Adrenal gland (tissue), 12 donors: Measurements from ENCODE around the gene TES. TPM values are rescaled to one million over a fixed set of nuclear protein-coding genes. Genes with fewer than 3 reads are reported as not detected.

Experiments used
- DNase-seq, 7 donors: peaks; one replicate each; pipeline ENCODE4 v3.0.0-alpha.2; 2019 to 2020
- H3K27ac ChIP-seq, 5 donors: fragments of 200-600 bp; sonication (generic) in 4 of 5; 1 replicate in 3 of 5; 2 replicates in 2 of 5; pipeline versions ENCODE4 v1.5.1 to v1.8.0; 2016 to 2020; ENCODE audit warnings: mild to moderate bottlenecking in 1 of 5
- H3K27me3 ChIP-seq: fragments of 200-600 bp; 2 replicates; pipeline ENCODE4 v1.8.0; 2021
- H3K36me3 ChIP-seq, 2 donors: fragments of 200-600 bp; replicated peaks in 1 of 2; 1 replicate in 1 of 2; 2 replicates in 1 of 2; pipeline versions ENCODE4 v1.5.1 to v1.8.0; 2018 to 2022
- H3K4me1 ChIP-seq, 2 donors: fragments of 200-600 bp; replicated peaks in 1 of 2; 1 replicate in 1 of 2; 2 replicates in 1 of 2; pipeline versions ENCODE4 v1.5.1 to v1.8.0; 2018 to 2021
- H3K4me3 ChIP-seq, 4 donors: fragments of 200-600 bp; sonication (generic) in 3 of 4; one replicate each; pipeline ENCODE4 v1.5.1; 2016 to 2018
- H3K9me3 ChIP-seq, 3 donors: fragments of 200-600 bp; sonication (generic) in 1 of 3; replicated peaks in 1 of 3; 1 replicate in 2 of 3; 2 replicates in 1 of 3; pipeline versions ENCODE4 v1.5.1 to v1.8.0; 2016 to 2021
- POLR2A ChIP-seq, 2 donors: fragments of 450-650 bp; IDR thresholded peaks; one replicate each; pipeline ENCODE4 v1.6.1; 2017; ENCODE audit warnings: antibody characterized with exemption in 2 of 2, mild to moderate bottlenecking in 2 of 2, moderate library complexity in 1 of 2
- WGBS, 4 donors: extraction: QIAGEN DNeasy Blood & Tissue Kit in 2 of 4; methylation state at CpG; one replicate each; pipeline versions ENCODE4 v1.1.5 to v1.1.7; 2013 to 2017; 5-methylcytosine and 5-hydroxymethylcytosine counted together
- intact Hi-C, 2 donors: fragments of 100-400 bp; cut with DNase I; formaldehyde crosslinking; loops; one replicate each; pipeline versions ENCODE4 v1.14.1 to v1.15.0; 2022 to 2023
- polyA plus RNA-seq, 3 donors: library from polyadenylated mRNA; stranded (reverse); fragments of 200-250 nt in 2 of 3; fragments of 350-450 nt in 1 of 3; fragmentation: Illumina TruSeq in 1 of 3; extraction: RNeasy Lipid Tissue Mini Kit (QIAGEN cat#74804) in 1 of 3; gene quantifications; one replicate each; pipeline ENCODE4 v1.2.3, GENCODE V29; 2013 to 2014
- total RNA-seq, 9 donors: library from RNA; depleted of rRNA in 4 of 9; stranded (reverse); fragments of >200 nt in 4 of 9; fragments of 120-200 nt in 1 of 9; fragmentation: NEBNext Ultra II Directional in 1 of 9; extraction: Animal tissue kit (Norgen Biotek cat#: 25700) in 1 of 9; gene quantifications; one replicate each; pipeline versions ENCODE4 v1.1.0 to v1.2.4, GENCODE V29; 2013 to 2023
- TF ChIP-seq, protein P1 (sequence below), 6 experiments: fragments of 450-650 bp in 4 of 6; fragments of 200-600 bp in 2 of 6; sonication (generic) in 1 of 6; IDR thresholded peaks; 1 replicate in 5 of 6; 2 replicates in 1 of 6; pipeline versions ENCODE4 v1.5.1 to v1.8.0; 2016 to 2021; ENCODE audit warnings: antibody characterized with exemption in 6 of 6, mild to moderate bottlenecking in 2 of 6, moderate library complexity in 1 of 6
- donor health status: healthy with polysubstance abuse.
- donor health status: Bipolar disorder and iron deficiency.
- donor health status: DM: yes; HTN: yes; CAD: no.
- donor health status: DM: no; HTN: no; CAD: no.
- donor health status: DM: no; HTN: no; CAD: no.
- donor health status: DM: yes; HTN: yes; CAD: no.

Gene TES
- total and polyA plus RNA-seq, 12 donors = 3.9 to 21.8 (median 12.5) TPM

DNA sequence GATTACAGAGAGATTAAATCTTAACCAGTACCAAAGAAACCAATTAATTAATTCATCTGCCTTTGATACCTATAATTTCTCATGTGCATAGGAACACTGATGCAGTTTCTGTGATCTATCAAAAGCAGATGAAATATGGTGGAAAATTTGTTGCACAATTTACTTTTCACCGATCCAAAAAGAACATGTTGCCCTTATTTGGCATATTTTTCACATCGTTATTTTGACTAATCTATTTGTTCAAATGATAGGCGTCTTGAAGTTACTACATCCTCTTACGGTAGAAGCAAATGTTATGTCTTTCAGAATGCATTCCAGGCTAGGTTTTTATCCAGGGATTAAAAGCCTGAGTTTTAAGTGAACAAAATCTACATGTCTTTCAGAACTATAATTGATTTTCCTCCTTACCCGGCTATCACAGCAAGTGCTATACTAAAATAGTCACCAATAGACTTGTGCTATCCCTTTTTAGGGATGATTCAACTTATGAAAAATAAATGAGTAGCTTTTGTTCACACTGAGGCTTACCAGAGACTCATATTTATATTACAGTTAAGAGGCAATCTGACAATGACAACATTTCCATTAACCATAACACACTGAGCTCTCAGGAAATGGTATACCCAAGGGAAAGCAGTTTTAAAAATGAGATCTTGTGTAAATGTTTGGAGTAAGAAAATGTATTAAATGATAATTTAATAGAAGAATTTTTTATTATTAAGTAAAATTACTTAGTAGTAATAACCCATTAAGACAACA lies 16.8 kb upstream of the TES start:
- WGBS, 4 donors = 67 to 78% (median 76%) methylated on average over 5 of the region's 5 CpGs
- H3K27me3 ChIP-seq = no peaks in the 10 kb centered on the region
- no peak overlapping the region for H3K27ac ChIP-seq
- intact Hi-C loops = no loop called here
- no peaks in the 10 kb centered on the region for H3K36me3 ChIP-seq
- no peak overlapping the region for H3K4me3 ChIP-seq
- DNase-seq = no peak
- H3K9me3 ChIP-seq = no peaks in the 10 kb centered on the region
- no peaks in the 10 kb centered on the region for H3K4me1 ChIP-seq
- TF ChIP-seq POLR2A (IDR thresholded peaks at IDR 0.05) = no peak
- TF ChIP-seq, protein P1, sequence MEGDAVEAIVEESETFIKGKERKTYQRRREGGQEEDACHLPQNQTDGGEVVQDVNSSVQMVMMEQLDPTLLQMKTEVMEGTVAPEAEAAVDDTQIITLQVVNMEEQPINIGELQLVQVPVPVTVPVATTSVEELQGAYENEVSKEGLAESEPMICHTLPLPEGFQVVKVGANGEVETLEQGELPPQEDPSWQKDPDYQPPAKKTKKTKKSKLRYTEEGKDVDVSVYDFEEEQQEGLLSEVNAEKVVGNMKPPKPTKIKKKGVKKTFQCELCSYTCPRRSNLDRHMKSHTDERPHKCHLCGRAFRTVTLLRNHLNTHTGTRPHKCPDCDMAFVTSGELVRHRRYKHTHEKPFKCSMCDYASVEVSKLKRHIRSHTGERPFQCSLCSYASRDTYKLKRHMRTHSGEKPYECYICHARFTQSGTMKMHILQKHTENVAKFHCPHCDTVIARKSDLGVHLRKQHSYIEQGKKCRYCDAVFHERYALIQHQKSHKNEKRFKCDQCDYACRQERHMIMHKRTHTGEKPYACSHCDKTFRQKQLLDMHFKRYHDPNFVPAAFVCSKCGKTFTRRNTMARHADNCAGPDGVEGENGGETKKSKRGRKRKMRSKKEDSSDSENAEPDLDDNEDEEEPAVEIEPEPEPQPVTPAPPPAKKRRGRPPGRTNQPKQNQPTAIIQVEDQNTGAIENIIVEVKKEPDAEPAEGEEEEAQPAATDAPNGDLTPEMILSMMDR (IDR thresholded peaks at IDR 0.05) = no peak

DNA sequence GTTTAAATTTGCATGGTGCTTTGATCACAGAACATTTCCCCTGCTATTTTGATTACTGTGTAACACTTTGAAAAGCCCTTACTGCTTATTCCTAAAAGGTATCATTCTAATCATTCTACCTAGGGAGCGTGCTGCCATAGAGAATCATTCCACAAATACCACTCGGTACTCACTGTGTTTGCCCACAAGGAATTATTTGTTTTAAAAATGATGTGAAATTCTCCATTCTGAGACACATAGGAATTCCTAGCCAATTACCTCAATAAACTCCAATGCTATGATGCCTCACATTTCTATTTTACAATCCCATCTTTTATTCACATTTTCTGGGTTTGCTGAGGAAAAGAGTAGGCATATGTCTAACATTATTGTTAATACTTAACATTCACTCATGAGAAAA lies 16.2 kb upstream of the TES start:
- intact Hi-C loops = no loop called here
- 74 to 88% (median 86%) methylated on average over 2 of the region's 2 CpGs for WGBS, 4 donors
- no peak overlapping the region for H3K27ac ChIP-seq
- H3K36me3 ChIP-seq = no peaks in the 10 kb centered on the region
- H3K4me3 ChIP-seq = no peak overlapping the region
- no peak for DNase-seq
- H3K9me3 ChIP-seq = no peaks in the 10 kb centered on the region
- no peaks in the 10 kb centered on the region for H3K4me1 ChIP-seq
- TF ChIP-seq, protein P1 (IDR thresholded peaks at IDR 0.05) = no peak
- TF ChIP-seq POLR2A (IDR thresholded peaks at IDR 0.05) = no peak
- H3K27me3 ChIP-seq = no peaks in the 10 kb centered on the region

DNA sequence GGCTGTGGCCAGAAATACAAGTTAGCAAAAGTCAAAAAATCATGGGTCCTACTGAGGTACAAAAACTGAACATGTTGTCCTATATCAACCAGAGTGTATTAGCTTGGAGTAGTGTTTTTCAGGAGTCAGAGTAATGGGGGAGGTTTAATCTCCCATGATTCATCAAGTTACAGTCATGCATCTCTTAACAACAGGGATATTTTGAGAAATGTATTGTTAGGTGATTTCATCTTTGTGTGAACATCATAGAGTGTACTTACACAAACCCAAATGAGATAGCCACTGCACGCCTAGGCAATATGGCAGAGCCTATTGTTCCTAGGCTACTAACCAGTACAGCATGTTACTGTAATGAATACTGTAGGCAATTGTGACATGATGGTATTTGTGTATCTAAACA lies 14.9 kb upstream of the TES start:
- WGBS, 4 donors = 82 to 100% (median 90%) methylated on average over 1 of the region's 1 CpG
- H3K4me1 ChIP-seq = no peaks in the 10 kb centered on the region
- intact Hi-C loops = no loop called here
- no peaks in the 10 kb centered on the region for H3K9me3 ChIP-seq
- H3K27me3 ChIP-seq = no peaks in the 10 kb centered on the region
- no peak overlapping the region for H3K27ac ChIP-seq
- DNase-seq = no peak
- H3K36me3 ChIP-seq = no peaks in the 10 kb centered on the region
- H3K4me3 ChIP-seq = no peak overlapping the region
- TF ChIP-seq, protein P1 (IDR thresholded peaks at IDR 0.05) = no peak
- no peak for TF ChIP-seq POLR2A (IDR thresholded peaks at IDR 0.05)

DNA sequence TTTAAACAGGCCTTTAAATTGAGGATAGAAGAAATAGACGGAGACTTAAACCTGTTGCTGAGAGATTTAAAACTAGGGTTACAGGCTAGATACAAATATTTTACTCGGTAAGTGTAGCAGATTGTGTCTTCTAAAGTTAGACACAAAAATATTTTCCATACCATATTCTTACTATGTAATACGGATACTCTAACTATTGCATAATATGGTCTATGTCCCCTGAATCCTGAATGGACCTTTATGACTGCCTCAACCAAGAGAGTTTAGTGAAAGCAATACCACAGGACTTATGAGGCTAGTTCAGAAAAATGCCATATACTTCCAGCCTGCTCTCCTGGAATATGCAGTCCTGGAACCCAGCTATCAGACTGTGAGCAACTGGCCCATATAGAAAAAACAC lies 13.4 kb upstream of the TES start:
- WGBS, 4 donors = 85 to 92% (median 88%) methylated on average over 3 of the region's 3 CpGs
- H3K27me3 ChIP-seq = no peaks in the 10 kb centered on the region
- TF ChIP-seq, protein P1 (IDR thresholded peaks at IDR 0.05) = no peak
- TF ChIP-seq POLR2A (IDR thresholded peaks at IDR 0.05) = no peak
- H3K4me3 ChIP-seq = no peak overlapping the region
- H3K4me1 ChIP-seq = no peaks in the 10 kb centered on the region
- no peak overlapping the region for H3K27ac ChIP-seq
- H3K36me3 ChIP-seq = no peaks in the 10 kb centered on the region
- intact Hi-C loops = no loop called here
- H3K9me3 ChIP-seq = no peaks in the 10 kb centered on the region
- DNase-seq = no peak
